Liver (tissue), 9 donors: ENCODE results near the gene DET1. TPM values are rescaled to one million over a fixed set of nuclear protein-coding genes. Genes with fewer than 3 reads are reported as not detected.
"Not testable (repeated sequence)": the region's sequence is repeated elsewhere in the genome, so short reads cannot be mapped to it uniquely, and the experiment has no call there.

Source experiments
- DNase-seq: peaks from one replicate; pipeline ENCODE4 v3.0.0-alpha.2; 2017; ENCODE audit warnings: low spot score
- H3K27ac ChIP-seq, 2 donors: one replicate each; pipeline ENCODE4 v1.7.0; 2013; ENCODE audit warnings: inconsistent platforms in 2 of 2, low read length in 2 of 2, control low read depth in 1 of 2, low read depth in 1 of 2, mild to moderate bottlenecking in 1 of 2
- H3K27me3 ChIP-seq, 4 donors: one replicate each; pipeline versions ENCODE4 v1.6.1 to v1.7.0; 2013; ENCODE audit warnings: low read length in 3 of 4, inconsistent platforms in 1 of 4, mild to moderate bottlenecking in 1 of 4, moderate library complexity in 1 of 4; ENCODE audit not compliant: control insufficient read depth in 4 of 4, insufficient read depth in 4 of 4
- H3K36me3 ChIP-seq, 4 donors: one replicate each; pipeline versions ENCODE4 v1.6.1 to v1.7.0; 2013; ENCODE audit warnings: low read length in 3 of 4, mild to moderate bottlenecking in 3 of 4, low read depth in 1 of 4, moderate library complexity in 1 of 4; ENCODE audit not compliant: control insufficient read depth in 4 of 4, insufficient read depth in 3 of 4
- H3K4me1 ChIP-seq, 4 donors: one replicate each; pipeline versions ENCODE4 v1.6.1 to v1.7.0; 2013; ENCODE audit warnings: low read length in 3 of 4, mild to moderate bottlenecking in 3 of 4, moderate library complexity in 1 of 4; ENCODE audit not compliant: control insufficient read depth in 4 of 4, insufficient read depth in 4 of 4
- H3K4me3 ChIP-seq, 3 donors: one replicate each; pipeline versions ENCODE4 v1.6.1 to v1.7.0; 2013; ENCODE audit warnings: low read length in 3 of 3, control low read depth in 1 of 3, low read depth in 1 of 3, mild to moderate bottlenecking in 1 of 3
- H3K9ac ChIP-seq, 2 donors: one replicate each; pipeline ENCODE4 v1.7.0; 2013; ENCODE audit warnings: low read length in 2 of 2, mild to moderate bottlenecking in 2 of 2, moderate library complexity in 2 of 2, control low read depth in 1 of 2, low read depth in 1 of 2
- H3K9me3 ChIP-seq, 4 donors: one replicate each; pipeline versions ENCODE4 v1.6.1 to v1.7.0; 2013; ENCODE audit warnings: low read length in 3 of 4; ENCODE audit not compliant: control insufficient read depth in 4 of 4
- CTCF ChIP-seq: fragments of 150-350 bp; IDR thresholded peaks from 2 replicates; pipeline ENCODE4 v1.5.1; 2017; ENCODE audit warnings: improper control_type of control experiment, low read depth, low read length; ENCODE audit not compliant: missing input control
- FOXA1 ChIP-seq: IDR thresholded peaks from 2 replicates; pipeline ENCODE4 v1.6.1; 2016; ENCODE audit warnings: antibody characterized with exemption
- FOXA2 ChIP-seq: IDR thresholded peaks from 2 replicates; pipeline ENCODE4 v1.6.1; 2016; ENCODE audit warnings: antibody characterized with exemption
- HNF4A ChIP-seq, 2 donors: conservative IDR thresholded peaks; 2 replicates each; pipeline ENCODE4 v1.6.1; 2016; ENCODE audit warnings: antibody characterized with exemption in 2 of 2, mild to moderate bottlenecking in 2 of 2
- HNF4G ChIP-seq: IDR thresholded peaks from 2 replicates; pipeline ENCODE4 v1.6.1; 2016; ENCODE audit warnings: antibody characterized with exemption
- MAX ChIP-seq: IDR thresholded peaks from 2 replicates; pipeline ENCODE4 v1.6.1; 2016; ENCODE audit warnings: antibody characterized with exemption
- REST ChIP-seq: IDR thresholded peaks from 2 replicates; pipeline ENCODE4 v1.6.1; 2016; ENCODE audit warnings: antibody characterized with exemption, mild to moderate bottlenecking
- SP1 ChIP-seq: IDR thresholded peaks from 2 replicates; pipeline ENCODE4 v1.6.1; 2018; ENCODE audit warnings: antibody characterized with exemption, mild to moderate bottlenecking
- ZBTB33 ChIP-seq: IDR thresholded peaks from 2 replicates; pipeline ENCODE4 v1.6.1; 2016; ENCODE audit warnings: antibody characterized with exemption
- WGBS: extraction: QIAGEN DNeasy Blood & Tissue Kit; methylation state at CpG from one replicate; pipeline ENCODE4 v1.1.7; 2013; 5-methylcytosine and 5-hydroxymethylcytosine counted together
- polyA plus RNA-seq, 2 donors: library from polyadenylated mRNA; stranded (reverse) in 1 of 2; unstranded in 1 of 2; fragments of 200-250 nt in 1 of 2; fragments of >200 nt in 1 of 2; fragmentation: Nextera tagmentation in 1 of 2; extraction: Ambion mirVana in 1 of 2; gene quantifications; one replicate each; pipeline versions ENCODE4 v1.2.1 to v1.2.3, GENCODE V29; 2013 to 2015
- total RNA-seq, 2 donors: library from RNA; depleted of rRNA; stranded (reverse); fragments of >200 nt; gene quantifications; one replicate each; pipeline ENCODE4 v1.2.3, GENCODE V29; 2014
- donor health status: healthy.
- donor health status: healthy.
- donor health status: healthy.
- donor health status: healthy.
- donor health status: healthy.

Gene DET1
- total and polyA plus RNA-seq, 4 donors = 1.3 to 5.4 (median 2.4) TPM

GRCh38 chr15:88541709-88542341 is 4.7 kb downstream of the DET1 start:
- no peak overlapping the region for H3K9ac ChIP-seq
- no peaks in the 10 kb centered on the region for H3K27me3 ChIP-seq
- no peaks in the 10 kb centered on the region for H3K9me3 ChIP-seq
- no peaks in the 10 kb centered on the region for H3K36me3 ChIP-seq
- H3K4me3 ChIP-seq = no peak overlapping the region
- peaks cover 0 to 2% (median under 1%) of the 10 kb centered on the region in 4 donors for H3K4me1 ChIP-seq
- DNase-seq = no peak
- WGBS = 90% methylated on average over 16 of the region's 16 CpGs
- no peak overlapping the region for H3K27ac ChIP-seq
- TF ChIP-seq MAX = no peak

GRCh38 chr15:88541111-88541510 is 5.4 kb downstream of the DET1 start:
- H3K9ac ChIP-seq, H3K27me3 ChIP-seq, H3K27ac ChIP-seq, H3K4me3 ChIP-seq, H3K4me1 ChIP-seq, H3K36me3 ChIP-seq, DNase-seq, H3K9me3 ChIP-seq: not testable (repeated sequence)
- 92% methylated on average over 5 of the region's 9 CpGs for WGBS

- not testable (repeated sequence) for H3K4me3 ChIP-seq, H3K36me3 ChIP-seq, H3K27me3 ChIP-seq, H3K9ac ChIP-seq, H3K4me1 ChIP-seq, H3K27ac ChIP-seq, H3K9me3 ChIP-seq, DNase-seq
- WGBS = 70% methylated on average over 2 of the region's 2 CpGs
These were observed 6.1 kb downstream of the DET1 start for GRCh38 chr15:88540350-88540749.

- H3K27ac ChIP-seq = no peak overlapping the region
- no peaks in the 10 kb centered on the region for H3K4me1 ChIP-seq
- 85% methylated on average over 4 of the region's 4 CpGs for WGBS
- H3K9me3 ChIP-seq = no peaks in the 10 kb centered on the region
- H3K9ac ChIP-seq = no peak overlapping the region
- DNase-seq = no peak
- H3K4me3 ChIP-seq = no peak overlapping the region
- no peaks in the 10 kb centered on the region for H3K27me3 ChIP-seq
- TF ChIP-seq REST (no peak), HNF4G (no peak), HNF4A (conservative IDR thresholded peaks at IDR 0.05) (no peak), FOXA1 (no peak), SP1 (no peak), CTCF (no peak), FOXA2 (no peak), ZBTB33 (no peak)
- no peaks in the 10 kb centered on the region for H3K36me3 ChIP-seq
These were observed 7.0 kb downstream of the DET1 start for GRCh38 chr15:88539441-88539840.
